GM18520 (cell line): Measurements from ENCODE around the gene PLG.
"Not testable (repeated sequence)": the region's sequence is repeated elsewhere in the genome, so short reads cannot be mapped to it uniquely, and the experiment has no call there.

ENCODE experiments used
- ATAC-seq: cut with Tn5 transposase; IDR thresholded peaks from one replicate; pipeline ENCODE4 v1.9.1; 2021; ENCODE audit not compliant: unreplicated experiment

Gene PLG

DNA sequence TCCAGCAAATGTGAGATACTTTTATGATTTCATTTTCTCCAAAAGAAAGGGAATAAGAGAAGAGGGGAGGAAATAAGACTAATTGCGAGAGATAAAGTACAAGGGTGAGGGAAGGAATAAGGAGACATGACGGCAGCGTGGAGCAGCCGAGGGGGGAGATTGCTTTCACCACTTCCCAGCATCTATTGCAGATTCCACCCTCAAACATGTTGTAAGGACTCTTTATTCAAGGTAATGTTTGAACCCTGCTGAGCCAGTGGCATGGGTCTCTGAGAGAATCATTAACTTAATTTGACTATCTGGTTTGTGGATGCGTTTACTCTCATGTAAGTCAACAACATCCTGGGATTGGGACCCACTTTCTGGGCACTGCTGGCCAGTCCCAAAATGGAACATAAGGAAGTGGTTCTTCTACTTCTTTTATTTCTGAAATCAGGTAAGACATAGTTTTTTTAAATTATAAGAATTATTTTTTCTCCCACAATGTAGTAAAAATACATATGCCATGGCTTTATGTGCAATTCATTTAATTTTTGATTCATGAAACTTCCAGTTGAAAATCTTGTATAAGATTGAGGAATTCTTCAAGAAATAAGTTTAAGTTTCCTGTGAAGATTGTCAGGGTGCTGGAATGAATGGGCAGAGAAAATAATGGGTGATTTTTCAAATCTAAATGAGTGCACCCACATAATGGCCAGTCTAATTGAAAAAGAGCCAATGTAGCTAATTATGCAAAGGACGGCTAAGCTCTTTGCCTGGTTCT, at the start of gene PLG:
Gene PLG (plus strand): TSS at position 327 of the 763 bp plus-strand sequence. CDS start 61 bp downstream, at position 388.
- ATAC-seq, result not testable (repeated sequence)

DNA sequence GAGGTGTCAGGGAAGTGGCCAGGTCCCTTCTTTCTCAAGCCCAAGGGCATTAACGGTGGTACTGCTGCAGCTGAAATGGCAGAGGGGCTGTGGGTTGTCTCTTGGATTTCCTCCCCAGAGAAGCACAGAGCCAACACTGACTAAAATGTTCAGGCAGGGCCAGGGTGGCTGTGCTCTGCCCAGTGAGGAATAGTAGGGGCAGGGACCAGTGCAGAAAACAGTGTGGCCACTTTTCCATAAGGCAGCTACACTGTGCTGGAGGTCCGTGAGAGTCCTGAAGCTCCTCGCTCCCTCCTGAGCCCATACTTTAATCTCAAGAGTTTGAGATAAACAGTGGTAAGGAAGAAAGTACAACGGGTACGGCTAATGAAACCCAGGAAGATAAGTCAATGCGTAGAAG, 42.5 kb upstream of the PLG start:
- ATAC-seq, result no peak

DNA sequence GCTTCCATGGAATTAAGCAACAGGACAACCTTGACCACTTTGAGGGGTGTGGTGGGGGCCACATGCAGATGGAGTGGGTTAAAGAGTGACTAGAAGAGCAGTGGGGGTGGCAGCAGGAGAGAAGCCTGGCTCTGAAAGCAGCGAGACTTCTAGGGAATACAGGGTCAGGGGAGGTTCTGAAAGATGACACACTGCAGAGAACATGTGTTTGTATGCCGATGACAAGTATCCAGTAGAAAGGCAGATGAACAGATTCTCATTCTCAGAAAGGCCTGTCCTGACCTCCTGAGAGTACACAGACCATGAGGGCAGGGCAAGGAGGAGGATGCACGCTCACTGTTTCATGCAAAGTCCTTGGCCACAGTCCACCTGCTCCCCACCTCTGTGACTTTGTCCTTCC, 40.8 kb upstream of the PLG start:
- no peak for ATAC-seq

DNA sequence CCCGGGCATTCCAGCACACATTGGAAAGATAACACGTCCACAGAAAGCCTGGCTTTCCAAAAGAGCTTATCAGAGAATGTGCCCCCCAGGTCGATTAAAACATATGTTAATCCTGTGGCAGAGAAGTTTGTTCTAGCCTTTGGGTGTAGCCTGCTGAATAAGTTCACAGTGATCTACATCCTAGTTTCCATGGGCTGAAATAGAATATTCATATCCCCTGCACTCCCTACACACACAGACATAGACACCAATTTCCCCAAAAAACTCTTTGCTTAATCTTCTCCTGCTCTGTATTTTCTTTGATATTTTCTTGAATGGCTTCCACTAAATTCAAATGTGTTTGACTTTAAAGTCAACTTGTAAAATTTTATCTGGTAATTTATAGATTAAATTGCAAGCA, 39.6 kb upstream of the PLG start:
- no peak for ATAC-seq

DNA sequence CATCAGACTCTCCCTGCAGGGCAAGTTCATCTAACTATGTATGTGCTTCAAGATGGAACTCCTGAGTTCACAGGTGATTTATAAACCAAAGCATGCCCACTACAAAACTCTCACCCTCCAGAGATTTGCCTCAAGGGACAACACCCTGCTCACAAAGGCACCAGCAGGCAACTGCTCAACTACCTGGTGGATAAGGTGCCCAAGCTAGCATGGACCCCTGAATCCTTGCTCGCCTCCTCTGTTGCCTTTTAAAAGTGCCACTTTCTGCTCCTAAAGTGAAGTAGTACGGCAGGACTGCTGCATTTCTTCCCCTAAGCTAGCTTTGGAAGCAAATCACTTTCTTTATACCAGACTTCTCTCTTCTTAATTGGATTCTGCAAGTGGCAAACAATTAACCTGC, 39.2 kb upstream of the PLG start:
- ATAC-seq, result no peak

DNA sequence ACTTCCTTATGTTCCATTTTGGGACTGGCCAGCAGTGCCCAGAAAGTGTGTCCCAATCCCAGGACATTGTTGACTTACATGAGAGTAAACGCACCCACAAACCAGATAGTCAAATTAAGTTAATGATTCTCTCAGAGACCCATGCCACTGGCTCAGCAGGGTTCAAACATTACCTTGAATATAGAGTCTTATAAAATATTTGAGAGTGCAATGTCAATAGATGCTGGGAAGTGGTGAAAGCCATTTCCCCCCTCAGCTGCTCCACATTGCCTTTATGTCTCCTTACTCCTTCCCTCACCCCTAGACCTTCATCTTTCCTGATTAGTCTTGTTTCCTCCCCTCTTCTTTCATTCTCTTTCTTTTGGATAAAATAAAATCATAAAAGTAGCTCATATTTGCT, 37.8 kb upstream of the PLG start, which contains the start of gene LPA:
Gene LPA (minus strand): TSS at position 78 of the 400 bp plus-strand sequence. CDS start 61 bp downstream, at position 17.
- not testable (repeated sequence) for ATAC-seq

DNA sequence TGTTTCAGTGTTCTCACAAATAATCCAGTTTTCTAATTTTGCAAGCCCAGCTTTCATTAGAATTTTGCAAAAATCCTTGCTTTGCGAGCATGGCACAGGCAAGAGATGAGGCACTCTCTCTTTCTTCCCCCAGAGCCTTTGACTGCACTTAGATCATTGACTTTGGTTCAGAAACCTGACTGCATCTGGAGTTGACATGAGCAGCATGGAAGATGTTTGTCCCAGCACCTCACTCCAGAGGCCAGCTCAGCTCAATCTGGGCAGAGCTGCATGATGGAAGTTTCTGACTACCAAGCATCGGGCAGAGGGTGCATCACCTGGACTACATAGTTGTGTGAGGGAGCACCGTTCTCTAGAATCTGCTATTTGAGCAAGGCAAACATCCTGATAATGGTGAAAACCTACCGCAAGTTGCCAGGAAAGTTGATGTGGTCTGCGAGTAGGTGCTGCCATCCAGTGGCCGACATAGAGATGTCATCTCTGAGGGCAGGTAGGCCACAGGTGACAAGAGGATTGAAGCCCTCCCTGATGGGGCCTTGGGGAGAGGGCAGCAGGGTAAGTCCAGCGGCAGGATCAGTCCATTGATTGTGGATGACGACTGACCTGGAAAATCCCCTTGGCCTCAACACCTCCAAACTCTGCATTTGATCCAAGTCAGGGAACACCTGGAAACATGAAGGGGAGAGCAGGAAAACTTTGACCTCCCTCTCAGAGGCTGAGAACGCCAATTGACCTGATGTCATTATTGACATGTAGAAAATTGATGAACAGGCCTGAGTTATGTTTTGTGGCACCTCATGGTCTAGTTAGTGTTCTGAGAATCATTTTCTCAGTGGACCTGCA, 34.2 kb upstream of the PLG start:
- no peak for ATAC-seq

DNA sequence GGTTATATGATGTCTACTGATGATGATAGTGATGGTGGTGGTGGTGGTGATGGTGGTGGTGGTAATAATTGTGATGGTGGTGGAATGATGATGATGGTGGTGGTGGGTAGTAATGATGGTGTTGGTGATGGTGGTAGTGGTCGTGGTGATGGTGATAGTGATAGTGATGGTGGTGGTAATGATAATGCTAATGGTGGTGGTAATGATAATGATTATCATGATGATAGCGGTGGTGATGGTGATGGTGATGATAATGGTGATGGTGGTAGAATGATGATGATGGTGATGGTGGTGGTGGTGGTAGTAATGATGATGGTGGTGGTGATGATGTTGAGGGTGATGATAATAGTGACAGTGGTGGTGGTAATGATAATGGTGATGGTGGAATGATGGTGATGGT, 33.5 kb upstream of the PLG start:
- ATAC-seq, result no peak

DNA sequence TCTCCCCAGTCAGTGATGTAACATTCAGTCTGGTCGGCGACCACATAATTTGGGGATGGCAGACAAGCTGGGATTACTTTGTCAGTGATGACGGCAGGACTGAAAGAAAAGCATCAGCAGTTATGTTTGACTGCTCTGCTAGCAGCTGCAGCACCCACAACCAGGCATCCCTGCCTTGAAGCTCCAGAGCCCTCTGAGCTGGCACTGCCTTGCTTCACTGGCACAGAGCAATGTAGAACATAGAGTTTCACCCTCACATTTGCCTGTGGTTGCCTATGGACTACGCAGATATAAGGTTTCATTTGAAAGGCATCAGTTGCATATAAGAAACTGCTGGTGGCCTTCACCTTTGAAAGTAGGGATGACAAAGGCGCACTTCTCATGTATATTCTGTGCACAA, 25.6 kb upstream of the PLG start:
- not testable (repeated sequence) for ATAC-seq

DNA sequence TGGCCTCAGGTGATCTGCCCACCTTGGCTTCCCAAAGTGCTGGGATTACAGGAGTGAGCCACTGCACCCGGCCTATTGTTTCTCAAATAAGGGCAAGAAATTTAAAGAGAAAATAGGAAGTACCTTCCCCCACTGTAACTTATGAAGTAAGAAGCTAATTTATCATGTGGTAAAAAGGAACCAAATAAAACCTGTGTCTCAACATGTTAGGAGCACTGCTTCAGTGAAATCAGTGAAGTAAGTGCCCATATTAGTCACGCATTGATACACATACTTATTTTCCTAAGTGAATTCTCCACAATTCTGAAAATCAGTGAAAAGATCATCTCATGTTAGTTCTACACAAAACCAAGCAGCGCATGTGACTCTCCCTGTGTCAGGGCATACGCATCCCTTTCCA, 23.8 kb upstream of the PLG start:
- no peak for ATAC-seq

DNA sequence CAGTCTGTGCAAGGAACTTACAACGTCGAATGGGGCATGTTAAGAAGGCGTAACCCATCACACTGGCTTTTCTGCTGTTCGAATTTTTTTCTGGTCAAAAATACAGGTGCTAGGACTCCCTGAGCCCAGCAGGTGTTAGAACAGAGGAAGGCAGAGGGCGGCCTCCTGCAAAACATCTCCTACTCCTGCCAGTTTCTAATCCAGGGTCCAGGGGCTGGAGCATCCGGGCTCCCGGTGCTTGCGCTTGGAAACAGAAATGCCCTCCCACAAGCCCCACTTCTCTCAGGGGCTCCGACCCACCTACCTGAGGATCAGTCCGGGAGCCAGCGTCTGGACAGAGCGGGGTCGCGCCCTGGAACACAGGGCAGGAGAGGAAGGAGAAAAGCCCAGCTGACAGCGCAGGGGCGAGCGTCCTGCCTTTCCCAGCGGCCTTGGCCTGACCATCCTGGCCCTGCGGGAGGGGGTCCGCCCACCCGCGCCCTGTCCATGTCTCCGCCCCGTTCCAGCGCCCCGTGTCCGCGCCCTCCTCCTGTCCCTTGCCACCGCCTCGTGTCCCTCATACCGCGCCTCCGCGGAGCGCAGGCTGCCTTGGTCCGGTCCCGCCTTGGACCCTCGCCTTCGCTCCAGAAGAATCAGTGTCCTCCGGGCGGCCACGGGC, 23.2 kb upstream of the PLG start:
- ATAC-seq, result no peak

DNA sequence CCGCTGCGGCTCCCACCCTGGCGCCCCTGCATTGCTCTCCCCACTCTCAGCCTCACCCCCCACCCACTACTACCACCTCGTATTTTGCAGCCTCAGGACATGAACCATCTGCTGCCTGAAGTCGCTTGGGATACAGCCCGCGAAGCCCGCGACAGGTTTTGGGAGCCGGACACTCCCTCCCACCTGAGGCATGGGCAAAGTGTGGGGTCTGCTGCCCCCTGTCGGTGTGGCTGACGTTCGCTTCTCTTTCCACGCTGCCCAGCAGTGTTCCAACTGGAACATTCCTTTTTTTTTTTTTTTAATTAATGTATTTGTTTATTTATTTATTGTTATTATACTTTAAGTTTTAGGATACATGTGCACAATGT, 22.7 kb upstream of the PLG start:
- ATAC-seq, result no peak

DNA sequence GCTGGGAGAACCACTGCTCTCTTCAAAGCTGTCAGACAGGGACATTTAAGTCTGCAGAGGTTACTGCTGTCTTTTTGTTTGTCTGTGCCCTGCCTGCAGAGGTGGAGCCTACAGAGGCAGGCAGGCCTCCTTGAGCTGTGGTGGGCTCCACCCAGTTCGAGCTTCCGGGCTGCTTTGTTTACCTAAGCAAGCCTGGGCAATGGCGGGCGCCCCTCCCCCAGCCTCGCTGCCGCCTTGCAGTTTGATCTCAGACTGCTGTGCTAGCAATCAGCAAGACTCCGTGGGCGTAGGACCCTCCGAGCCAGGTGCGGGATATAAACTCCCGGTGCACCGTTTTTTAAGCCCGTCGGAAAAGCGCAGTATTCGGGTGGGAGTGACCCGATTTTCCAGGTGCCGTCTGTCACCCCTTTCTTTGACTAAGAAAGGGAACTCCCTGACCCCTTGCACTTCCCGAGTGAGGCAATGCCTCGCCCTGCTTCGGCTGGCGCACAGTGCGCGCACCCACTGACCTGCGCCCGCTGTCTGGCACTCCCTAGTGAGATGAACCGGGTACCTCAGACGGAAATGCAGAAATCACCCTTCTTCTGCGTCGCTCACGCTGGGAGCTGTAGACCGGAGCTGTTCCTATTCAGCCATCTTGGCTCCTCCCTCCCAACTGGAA, 16.8 kb upstream of the PLG start:
- not testable (repeated sequence) for ATAC-seq

DNA sequence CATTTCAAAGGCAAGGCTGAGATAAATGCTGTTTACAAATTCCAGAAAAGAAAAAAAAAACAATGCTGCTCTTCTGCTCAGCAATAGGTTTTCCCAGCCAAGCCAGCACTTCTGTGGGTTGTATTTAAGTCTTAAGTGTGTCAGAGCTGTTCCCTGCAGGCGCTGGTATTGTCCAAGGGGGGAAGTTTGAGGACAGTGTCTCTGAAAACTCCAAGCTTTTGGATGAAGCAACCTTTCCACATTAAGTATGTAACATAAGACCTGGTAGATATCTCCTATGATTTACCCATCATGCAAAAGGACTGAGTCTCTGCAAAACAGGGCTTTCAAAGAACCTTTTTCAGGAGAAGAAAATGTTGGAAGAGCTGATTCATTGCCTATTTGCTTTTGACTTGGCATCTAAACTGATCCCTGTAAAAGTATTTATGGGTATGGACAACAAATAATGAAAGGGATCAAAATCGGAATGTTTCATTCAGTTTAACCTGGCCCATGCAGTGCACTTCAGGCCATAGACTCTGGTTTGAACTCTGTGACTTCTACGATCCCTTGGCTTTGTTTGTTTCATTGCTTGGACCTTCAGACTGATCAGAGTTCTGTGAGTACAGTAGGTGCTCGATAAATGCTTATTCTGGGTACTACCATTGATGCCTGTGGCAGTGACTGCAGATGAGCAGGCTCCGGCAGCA, 16.1 kb upstream of the PLG start:
- ATAC-seq, result no peak

DNA sequence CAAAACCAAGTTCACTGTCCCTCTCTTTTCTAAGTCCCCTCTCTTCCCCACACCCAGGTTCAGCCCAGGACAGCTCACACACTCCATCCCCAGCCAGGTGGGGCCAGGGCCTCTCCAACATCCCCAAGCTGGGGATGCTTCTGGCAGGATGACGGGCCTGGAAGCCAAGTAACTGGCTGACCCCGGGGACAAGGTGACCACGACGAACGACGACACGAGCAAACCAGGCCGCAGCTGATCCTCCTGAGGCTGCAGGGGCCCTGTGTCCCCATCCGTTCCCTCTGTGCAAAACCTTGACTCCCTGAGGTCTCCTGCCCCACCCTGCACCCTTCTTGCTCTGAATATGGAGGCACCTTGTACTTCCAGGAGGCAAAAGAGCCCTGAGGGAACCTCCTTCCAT, 11.6 kb upstream of the PLG start:
- no peak for ATAC-seq

DNA sequence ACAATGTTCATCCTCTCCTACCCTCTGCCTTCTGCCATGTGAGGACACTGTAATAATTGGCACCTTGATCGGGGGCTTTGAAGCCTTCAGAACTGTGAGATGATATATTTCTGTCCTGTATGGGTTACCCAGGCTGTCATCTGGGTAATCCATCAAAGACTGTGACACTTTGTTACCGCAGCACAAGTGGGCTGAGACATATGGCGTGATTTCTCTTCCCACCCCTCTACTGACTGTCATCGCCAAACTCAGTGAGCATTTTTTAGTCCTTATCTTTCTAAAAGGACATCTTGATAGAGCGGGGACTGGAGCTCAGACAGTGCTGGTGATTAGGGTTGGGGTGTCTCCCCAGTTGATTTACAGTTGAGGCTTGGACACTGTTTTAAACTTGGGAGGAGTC, 10.4 kb upstream of the PLG start:
- ATAC-seq, result no peak

DNA sequence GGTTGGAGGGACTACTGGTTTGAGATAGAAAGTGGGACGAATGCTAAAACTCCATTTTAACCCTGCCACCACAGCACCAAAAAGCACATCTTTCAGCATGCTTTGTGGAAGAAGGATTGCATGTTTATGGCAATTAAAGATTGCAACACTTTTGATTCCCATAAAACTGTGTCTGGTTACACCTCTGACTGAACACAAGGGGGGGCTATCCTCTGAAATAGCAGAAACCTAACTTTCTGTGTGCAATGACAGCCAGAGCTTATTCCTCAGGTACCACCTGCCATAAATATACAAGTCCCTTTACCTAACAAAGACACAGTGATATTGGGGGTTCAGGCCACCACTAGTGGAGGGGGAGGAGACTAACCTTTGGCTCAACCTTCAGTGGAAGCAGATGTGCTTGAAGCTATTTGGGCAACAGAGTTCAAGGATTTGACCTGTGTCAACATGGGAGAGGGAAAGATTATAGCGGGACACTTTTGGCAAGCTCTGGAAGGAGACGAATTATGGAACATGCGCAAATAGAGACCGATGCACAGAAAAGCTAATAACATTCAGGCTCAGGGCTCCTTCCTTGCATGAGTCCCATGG, 9.6 kb upstream of the PLG start:
- no peak for ATAC-seq

DNA sequence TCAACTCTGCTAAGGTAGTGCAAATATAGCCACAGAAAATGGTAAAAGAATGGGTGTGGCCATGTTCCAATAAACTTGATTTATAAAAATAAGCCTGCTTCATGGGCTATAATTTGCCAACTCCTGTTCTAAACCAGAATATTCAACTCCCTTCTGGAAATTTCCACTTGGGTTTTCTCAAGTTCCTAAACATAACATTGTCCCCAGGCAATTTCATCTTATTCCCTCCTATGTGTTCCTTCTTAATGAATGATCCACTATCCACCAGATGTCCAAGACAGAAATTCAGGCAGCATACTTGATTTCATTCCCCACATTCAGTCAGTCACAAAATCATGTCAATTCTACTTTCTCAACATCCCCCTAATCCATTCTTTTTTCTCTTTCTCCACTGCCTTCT, 7.0 kb upstream of the PLG start:
- ATAC-seq, result not testable (repeated sequence)

DNA sequence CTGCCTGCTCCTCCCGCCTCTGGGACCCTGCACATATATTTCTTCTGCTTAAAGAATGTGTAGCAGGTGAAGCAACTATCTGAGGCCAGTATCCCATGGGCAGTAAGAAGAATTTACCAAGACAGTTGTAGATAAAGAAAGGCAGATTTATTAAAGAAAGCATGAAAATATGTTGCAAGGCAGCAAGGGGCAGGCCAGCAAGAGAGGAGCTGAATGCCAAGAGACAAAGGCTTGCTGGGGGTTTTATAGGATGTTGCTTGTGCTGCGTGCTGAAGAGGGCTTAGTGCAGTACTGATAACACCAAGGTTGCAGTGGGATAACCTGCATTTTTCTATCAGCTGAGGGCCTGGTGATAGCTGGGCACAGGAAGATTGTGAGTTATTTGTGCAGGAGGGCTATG, 6.4 kb upstream of the PLG start:
- not testable (repeated sequence) for ATAC-seq

DNA sequence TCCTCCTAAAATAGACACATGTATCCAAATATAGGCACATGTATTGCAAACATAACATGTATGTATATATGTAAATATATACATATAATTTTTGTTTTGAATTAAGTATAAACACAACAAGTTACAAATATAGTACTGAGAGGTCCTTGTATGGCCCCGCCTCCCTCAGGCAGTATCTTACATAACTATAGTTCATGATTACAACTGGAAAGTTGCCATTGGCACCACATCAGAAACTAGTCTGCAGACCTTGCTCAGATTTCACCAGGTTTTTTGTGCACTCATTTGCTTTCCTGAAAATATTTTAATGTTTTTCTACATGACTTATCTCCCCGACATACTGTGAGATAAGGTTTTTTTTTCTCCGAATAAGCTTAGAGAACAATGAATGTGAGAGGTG, 5.2 kb upstream of the PLG start:
- not testable (repeated sequence) for ATAC-seq
